Esophagus muscularis mucosa (tissue), 4 donors: ENCODE measurements around the gene DIAPH3. TPM values are rescaled to one million over a fixed set of nuclear protein-coding genes. Genes with fewer than 3 reads are reported as not detected.

Source experiments
- DNase-seq: peaks from one replicate; pipeline ENCODE4 v3.0.0-alpha.2; 2017; ENCODE audit errors: extremely low spot score
- H3K27ac ChIP-seq, 4 donors: fragments of 200-600 bp; sonication (generic); replicated peaks in 1 of 4; 1 replicate in 3 of 4; 2 replicates in 1 of 4; pipeline ENCODE4 v1.5.1; 2016 to 2019; ENCODE audit warnings: mild to moderate bottlenecking in 1 of 4
- H3K27me3 ChIP-seq, 4 donors: fragments of 200-600 bp; sonication (generic); one replicate each; pipeline versions ENCODE4 v1.5.1 to v1.6.0; 2016 to 2019
- H3K36me3 ChIP-seq, 4 donors: fragments of 200-600 bp; sonication (generic); one replicate each; pipeline ENCODE4 v1.5.1; 2016 to 2019
- H3K4me1 ChIP-seq, 4 donors: fragments of 200-600 bp; sonication (generic); one replicate each; pipeline ENCODE4 v1.5.1; 2016 to 2019
- H3K4me3 ChIP-seq, 4 donors: fragments of 200-600 bp; sonication (generic); 1 replicate in 2 of 4; 2 replicates in 2 of 4; pipeline ENCODE4 v1.5.1; 2016 to 2019; ENCODE audit warnings: mild to moderate bottlenecking in 4 of 4, moderate library complexity in 1 of 4
- H3K9me3 ChIP-seq, 4 donors: fragments of 200-600 bp; sonication (generic); 1 replicate in 3 of 4; 2 replicates in 1 of 4; pipeline ENCODE4 v1.5.1; 2016 to 2019
- EP300 ChIP-seq: sonication (generic); formaldehyde crosslinking; IDR thresholded peaks from one replicate; pipeline ENCODE4 v1.6.1; 2017; ENCODE audit warnings: antibody characterized with exemption
- POLR2A ChIP-seq: fragments of 450-650 bp; IDR thresholded peaks from one replicate; pipeline ENCODE4 v1.6.1; 2017; ENCODE audit warnings: antibody characterized with exemption, moderate library complexity, mild to moderate bottlenecking, low read depth
- POLR2AphosphoS5 ChIP-seq, 2 donors: sonication (generic); formaldehyde crosslinking; IDR thresholded peaks; one replicate each; pipeline ENCODE4 v1.6.1; 2017; ENCODE audit warnings: antibody characterized with exemption in 2 of 2
- WGBS: methylation state at CpG from one replicate; pipeline ENCODE4 v1.1.5; 2018; 5-methylcytosine and 5-hydroxymethylcytosine counted together
- intact Hi-C: fragments of 100-400 bp; cut with DNase I; formaldehyde crosslinking; loops from one replicate; pipeline ENCODE4 v1.15.1; 2023
- total RNA-seq, 4 donors: library from RNA; depleted of rRNA; stranded (reverse); fragments of >200 nt; gene quantifications; one replicate each; pipeline versions ENCODE4 v1.1.0 to v1.2.1, GENCODE V29; 2016
- TF ChIP-seq, protein P1 (sequence below), 3 experiments: fragments of 200-600 bp in 2 of 3; fragments of 450-650 bp in 1 of 3; sonication (generic) in 2 of 3; IDR thresholded peaks; one replicate each; pipeline ENCODE4 v1.5.1; 2017 to 2019; ENCODE audit warnings: antibody characterized with exemption in 3 of 3, mild to moderate bottlenecking in 2 of 3, moderate library complexity in 1 of 3

Gene DIAPH3
- total RNA-seq, 4 donors from 2014 or later = under 0.01 to 1.0 (median 0.41) TPM

DNA sequence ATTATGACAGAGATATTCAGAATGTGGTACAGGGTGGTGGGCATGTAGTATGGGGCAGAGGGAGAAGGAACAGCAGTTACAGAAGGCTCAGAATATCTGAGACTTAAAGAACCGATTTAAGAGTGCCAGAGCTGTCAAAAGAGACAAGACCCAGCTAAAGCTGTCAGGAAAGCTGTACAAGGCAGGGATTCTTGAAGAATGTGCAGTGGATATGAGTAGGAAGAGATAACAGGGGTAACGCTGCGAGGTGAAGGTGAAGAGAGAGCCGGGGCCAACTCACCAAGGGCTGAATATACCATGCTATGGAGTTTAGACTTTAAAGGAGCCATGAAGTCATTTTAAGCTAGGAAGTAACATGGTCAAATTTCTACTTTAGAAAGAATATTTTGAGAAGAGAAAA lies 381.0 kb downstream of the DIAPH3 start:
- no peaks in the 10 kb centered on the region for H3K36me3 ChIP-seq
- no peaks in the 10 kb centered on the region for H3K27me3 ChIP-seq
- TF ChIP-seq POLR2A (no peak), POLR2AphosphoS5 (IDR thresholded peaks at IDR 0.05) (no peak), EP300 (no peak)
- TF ChIP-seq, protein P1, sequence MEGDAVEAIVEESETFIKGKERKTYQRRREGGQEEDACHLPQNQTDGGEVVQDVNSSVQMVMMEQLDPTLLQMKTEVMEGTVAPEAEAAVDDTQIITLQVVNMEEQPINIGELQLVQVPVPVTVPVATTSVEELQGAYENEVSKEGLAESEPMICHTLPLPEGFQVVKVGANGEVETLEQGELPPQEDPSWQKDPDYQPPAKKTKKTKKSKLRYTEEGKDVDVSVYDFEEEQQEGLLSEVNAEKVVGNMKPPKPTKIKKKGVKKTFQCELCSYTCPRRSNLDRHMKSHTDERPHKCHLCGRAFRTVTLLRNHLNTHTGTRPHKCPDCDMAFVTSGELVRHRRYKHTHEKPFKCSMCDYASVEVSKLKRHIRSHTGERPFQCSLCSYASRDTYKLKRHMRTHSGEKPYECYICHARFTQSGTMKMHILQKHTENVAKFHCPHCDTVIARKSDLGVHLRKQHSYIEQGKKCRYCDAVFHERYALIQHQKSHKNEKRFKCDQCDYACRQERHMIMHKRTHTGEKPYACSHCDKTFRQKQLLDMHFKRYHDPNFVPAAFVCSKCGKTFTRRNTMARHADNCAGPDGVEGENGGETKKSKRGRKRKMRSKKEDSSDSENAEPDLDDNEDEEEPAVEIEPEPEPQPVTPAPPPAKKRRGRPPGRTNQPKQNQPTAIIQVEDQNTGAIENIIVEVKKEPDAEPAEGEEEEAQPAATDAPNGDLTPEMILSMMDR (IDR thresholded peaks at IDR 0.05) = no peak
- H3K27ac ChIP-seq = no peak overlapping the region
- no peaks in the 10 kb centered on the region for H3K4me1 ChIP-seq
- no peaks in the 10 kb centered on the region for H3K9me3 ChIP-seq
- WGBS = 70% methylated on average over 4 of the region's 4 CpGs
- intact Hi-C loops = no loop called here
- H3K4me3 ChIP-seq = no peak overlapping the region
- no peak for DNase-seq

DNA sequence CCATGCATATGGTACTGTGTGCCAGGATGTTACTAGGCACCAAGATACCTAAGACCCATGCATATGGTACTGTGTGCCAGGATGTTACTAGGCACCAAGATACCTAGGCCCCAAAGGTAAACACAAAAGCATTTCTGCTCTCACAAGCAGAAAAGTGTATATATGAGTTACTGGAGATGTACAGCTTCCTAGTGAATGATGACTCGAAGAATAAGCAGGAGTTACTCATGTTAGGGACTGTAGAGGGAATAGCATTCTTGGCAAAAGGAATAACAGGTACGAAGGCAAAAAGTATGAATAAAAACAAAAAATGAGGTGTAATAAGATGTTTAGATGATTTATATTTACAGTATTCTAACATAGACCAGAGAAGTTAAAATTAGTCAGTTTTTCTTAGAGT lies 383.7 kb downstream of the DIAPH3 start:
- intact Hi-C loops = no loop called here
- H3K27ac ChIP-seq = no peak overlapping the region
- no peaks in the 10 kb centered on the region for H3K27me3 ChIP-seq
- WGBS = 77% methylated on average over 2 of the region's 2 CpGs
- no peak for DNase-seq
- TF ChIP-seq POLR2AphosphoS5 (IDR thresholded peaks at IDR 0.05) (no peak), POLR2A (no peak), EP300 (no peak)
- TF ChIP-seq, protein P1 (IDR thresholded peaks at IDR 0.05) = no peak
- no peaks in the 10 kb centered on the region for H3K36me3 ChIP-seq
- H3K4me1 ChIP-seq = peaks cover 0 to 11% (median 7%) of the 10 kb centered on the region in 4 donors
- H3K9me3 ChIP-seq = no peaks in the 10 kb centered on the region
- no peak overlapping the region for H3K4me3 ChIP-seq

DNA sequence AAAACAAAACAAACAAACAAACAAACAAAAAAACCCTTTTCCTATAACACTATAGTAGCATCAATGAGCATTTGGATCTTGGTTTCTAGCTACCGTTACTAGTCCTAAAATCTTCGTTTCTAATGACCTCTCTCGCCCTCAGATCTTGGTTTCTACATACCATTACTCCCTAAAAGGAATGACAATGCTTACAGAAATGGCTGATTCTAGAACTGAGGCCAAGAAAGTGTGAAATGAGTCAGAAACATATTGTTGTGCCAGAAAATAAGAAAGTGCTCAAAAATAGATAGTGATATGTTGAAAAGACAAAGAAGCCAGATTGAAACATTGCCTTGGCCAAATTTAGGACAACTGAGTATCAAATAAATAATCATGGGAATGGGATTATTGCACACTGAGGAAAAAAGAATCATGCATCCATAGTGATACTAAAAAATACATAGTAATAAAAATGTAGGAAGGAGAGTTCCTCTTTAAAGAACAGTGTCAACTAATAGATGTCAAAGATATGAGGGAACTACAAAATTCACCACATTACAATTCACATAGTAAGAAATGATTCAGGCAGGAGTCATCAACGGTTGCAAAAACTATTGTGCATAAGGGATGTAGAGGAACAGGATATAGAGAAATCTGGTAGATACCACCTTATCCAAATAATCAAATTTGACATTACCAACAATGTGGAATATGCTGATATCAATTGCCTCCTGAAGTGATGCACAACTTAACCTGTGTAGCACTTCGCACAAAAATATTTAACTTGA lies 386.6 kb downstream of the DIAPH3 start:
- H3K4me1 ChIP-seq = peaks cover 0 to 26% (median 22%) of the 10 kb centered on the region in 4 donors
- 70% methylated on average over 5 of the region's 5 CpGs for WGBS
- no peaks in the 10 kb centered on the region for H3K9me3 ChIP-seq
- no peak overlapping the region for H3K27ac ChIP-seq
- H3K27me3 ChIP-seq = no peaks in the 10 kb centered on the region
- no peaks in the 10 kb centered on the region for H3K36me3 ChIP-seq
- no peak overlapping the region for H3K4me3 ChIP-seq
- no peak for DNase-seq
- TF ChIP-seq POLR2AphosphoS5 (IDR thresholded peaks at IDR 0.05) = no peak
- no peak for TF ChIP-seq POLR2A
- no peak for TF ChIP-seq EP300
- TF ChIP-seq, protein P1 (IDR thresholded peaks at IDR 0.05) = no peak
- intact Hi-C loops = no loop called here

DNA sequence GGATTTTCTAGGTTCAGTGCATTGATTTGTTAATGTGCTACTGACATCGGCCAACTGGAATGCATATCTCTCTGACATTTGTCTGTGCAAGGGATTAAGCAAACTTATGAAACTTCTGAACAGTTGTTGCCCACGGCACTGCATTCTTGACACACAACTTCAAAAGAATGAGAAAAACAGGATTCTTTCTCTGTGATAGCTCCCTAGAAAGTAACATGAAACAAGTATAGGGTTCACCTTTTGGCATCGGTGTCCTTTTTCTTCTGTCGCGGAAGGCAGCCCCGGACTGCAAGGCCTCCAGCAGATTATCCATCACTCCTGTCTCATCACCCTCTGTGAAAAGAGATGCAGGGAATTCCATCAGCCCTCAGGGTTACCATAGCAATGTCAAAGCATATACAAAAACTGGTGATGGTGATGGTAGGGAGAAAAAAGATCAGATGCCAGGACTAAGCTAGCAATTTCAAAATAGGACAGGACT lies 389.2 kb downstream of the DIAPH3 start:
- no peak for DNase-seq
- Histone ChIP-seq H3K27ac (peak overlapping the region; percentile 25 to 52 (median 49)), H3K27me3 (no peaks in the 10 kb centered on the region), H3K4me3 (no peak overlapping the region), H3K9me3 (no peaks in the 10 kb centered on the region), H3K4me1 (peaks cover 0 to 38% (median 35%) of the 10 kb centered on the region in 4 donors), H3K36me3 (no peaks in the 10 kb centered on the region)
- intact Hi-C loops = loop anchor here (5.0 kb wide), 2 partner anchors 92 to 382 kb away; no protein-coding TSS in a partner anchor
- 27% methylated on average over 6 of the region's 6 CpGs for WGBS
- TF ChIP-seq POLR2AphosphoS5 (IDR thresholded peaks at IDR 0.05) (peak; percentile 6 to 40), EP300 (no peak), POLR2A (no peak)

DNA sequence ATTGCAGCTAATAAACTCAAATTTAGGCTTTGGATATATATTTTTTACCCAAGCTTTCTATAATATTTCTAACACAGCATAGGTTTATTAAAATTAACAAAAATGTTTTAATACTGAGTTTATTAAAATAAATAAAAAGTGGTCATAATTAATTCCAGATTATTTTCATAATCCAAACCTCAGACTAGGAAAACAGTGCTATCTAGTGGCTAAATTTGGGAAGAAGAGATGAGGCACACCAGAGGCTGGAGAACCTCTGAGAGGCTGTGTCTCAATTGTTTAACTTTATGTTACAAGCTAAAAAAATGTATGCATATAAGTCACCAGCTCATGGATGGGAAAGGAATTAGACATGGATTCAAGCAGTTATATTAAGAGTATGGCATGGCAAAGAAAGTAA lies 392.5 kb downstream of the DIAPH3 start:
- TF ChIP-seq POLR2A (no peak), POLR2AphosphoS5 (IDR thresholded peaks at IDR 0.05) (no peak), EP300 (no peak)
- TF ChIP-seq, protein P1 (IDR thresholded peaks at IDR 0.05) = peak; percentile 47 to 61 (median 55)
- Histone ChIP-seq H3K27me3 (no peaks in the 10 kb centered on the region), H3K36me3 (no peaks in the 10 kb centered on the region), H3K4me1 (peaks cover 0 to 37% (median 29%) of the 10 kb centered on the region in 4 donors), H3K27ac (no peak overlapping the region), H3K4me3 (no peak overlapping the region), H3K9me3 (no peaks in the 10 kb centered on the region)
- intact Hi-C loops = loop anchor here (5.0 kb wide), 2 partner anchors 89 to 379 kb away; no protein-coding TSS in a partner anchor
- no peak for DNase-seq
